ENCODE data around the gene KRTAP10-7. TPM values are rescaled to one million over a fixed set of nuclear protein-coding genes. Genes with fewer than 3 reads are reported as not detected.
"Not testable (repeated sequence)": the region's sequence is repeated elsewhere in the genome, so short reads cannot be mapped to it uniquely, and the experiment has no call there.

Gene KRTAP10-7
- total RNA-seq, 1 donor from 2014 or later = not detected

- Histone ChIP-seq H3K4me1 (no peaks in the 10 kb centered on the region), H3K27ac (no peak overlapping the region), H3K9me3 (no peaks in the 10 kb centered on the region), H3K36me3 (no peaks in the 10 kb centered on the region), H3K27me3 (no peaks in the 10 kb centered on the region), H3K4me3 (no peak overlapping the region)
- TF ChIP-seq CTCF (IDR thresholded peaks at IDR 0.05) = no peak
- DNase-seq = no peak
- intact Hi-C loops (cut with DNase I) = no loop called here
- ATAC-seq = no peak
These were observed 38.9 kb downstream of the KRTAP10-7 start for GRCh38 chr21:44639331-44639655.

DNA sequence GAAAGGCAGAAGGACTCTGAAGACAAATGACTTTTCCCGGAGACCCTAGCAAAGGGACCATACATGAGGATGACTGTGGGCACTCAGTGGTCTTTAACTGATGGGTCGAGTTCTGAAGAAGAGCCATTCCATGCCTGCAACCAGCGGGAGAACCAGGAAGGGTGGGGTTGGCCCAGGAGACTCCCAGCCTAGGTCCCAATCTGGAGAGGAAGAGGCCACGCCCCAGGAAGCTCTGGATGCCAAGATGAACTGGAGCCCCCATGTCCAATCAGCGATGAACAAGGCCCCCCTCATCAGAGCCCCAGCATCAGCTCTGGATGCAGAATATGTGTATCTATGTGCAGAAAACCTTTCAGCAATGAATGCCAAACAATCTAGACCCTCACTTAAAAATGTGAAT, 40.4 kb downstream of the KRTAP10-7 start:
- no peak for TF ChIP-seq CTCF (IDR thresholded peaks at IDR 0.05)
- no peak overlapping the region for H3K4me3 ChIP-seq
- intact Hi-C loops (cut with DNase I) = loop anchor here (5.0 kb wide), 1 partner anchor 213 kb away; no protein-coding TSS in a partner anchor
- H3K27ac ChIP-seq = no peak overlapping the region
- H3K9me3 ChIP-seq = peaks cover 9% of the 10 kb centered on the region
- no peaks in the 10 kb centered on the region for H3K4me1 ChIP-seq
- DNase-seq (no peak), ATAC-seq (no peak)
- H3K36me3 ChIP-seq = no peaks in the 10 kb centered on the region
- no peaks in the 10 kb centered on the region for H3K27me3 ChIP-seq

- intact Hi-C loops (cut with DNase I) = loop anchor here (5.0 kb wide), 1 partner anchor 217 kb away; no protein-coding TSS in a partner anchor
- DNase-seq (no peak), ATAC-seq (no peak)
- H3K4me3 ChIP-seq = no peak overlapping the region
- H3K36me3 ChIP-seq = no peaks in the 10 kb centered on the region
- H3K27ac ChIP-seq = no peak overlapping the region
- no peaks in the 10 kb centered on the region for H3K27me3 ChIP-seq
- no peaks in the 10 kb centered on the region for H3K4me1 ChIP-seq
- no peak for TF ChIP-seq CTCF (IDR thresholded peaks at IDR 0.05)
- peaks cover 9% of the 10 kb centered on the region for H3K9me3 ChIP-seq
These were observed 43.4 kb downstream of the KRTAP10-7 start for GRCh38 chr21:44643741-44644310.

DNA sequence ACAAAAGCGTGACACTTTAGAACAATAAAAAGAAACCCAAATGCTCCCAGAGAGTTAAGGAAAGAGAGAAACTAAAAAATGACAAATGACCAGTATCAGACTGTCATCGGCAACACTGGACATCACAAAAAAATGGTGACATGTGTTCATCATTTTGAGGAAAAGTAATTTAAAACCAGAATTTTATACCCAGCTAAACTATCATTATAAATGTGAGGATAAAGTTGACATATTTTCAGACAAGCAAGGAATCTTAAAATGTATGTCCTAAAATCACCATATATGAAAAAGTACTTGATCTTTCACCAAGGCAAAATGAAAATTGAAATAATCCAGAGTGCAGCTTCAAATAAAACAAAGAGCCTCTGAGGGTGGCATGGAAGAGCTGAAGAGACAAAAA, 44.5 kb downstream of the KRTAP10-7 start:
- Histone ChIP-seq H3K27ac (no peak overlapping the region), H3K4me1 (no peaks in the 10 kb centered on the region), H3K27me3 (no peaks in the 10 kb centered on the region), H3K9me3 (peaks cover 9% of the 10 kb centered on the region), H3K4me3 (no peak overlapping the region), H3K36me3 (no peaks in the 10 kb centered on the region)
- intact Hi-C loops (cut with DNase I) = loop anchor here (5.0 kb wide), 1 partner anchor 218 kb away; no protein-coding TSS in a partner anchor
- TF ChIP-seq CTCF (IDR thresholded peaks at IDR 0.05) = no peak
- DNase-seq (no peak), ATAC-seq (no peak)

DNA sequence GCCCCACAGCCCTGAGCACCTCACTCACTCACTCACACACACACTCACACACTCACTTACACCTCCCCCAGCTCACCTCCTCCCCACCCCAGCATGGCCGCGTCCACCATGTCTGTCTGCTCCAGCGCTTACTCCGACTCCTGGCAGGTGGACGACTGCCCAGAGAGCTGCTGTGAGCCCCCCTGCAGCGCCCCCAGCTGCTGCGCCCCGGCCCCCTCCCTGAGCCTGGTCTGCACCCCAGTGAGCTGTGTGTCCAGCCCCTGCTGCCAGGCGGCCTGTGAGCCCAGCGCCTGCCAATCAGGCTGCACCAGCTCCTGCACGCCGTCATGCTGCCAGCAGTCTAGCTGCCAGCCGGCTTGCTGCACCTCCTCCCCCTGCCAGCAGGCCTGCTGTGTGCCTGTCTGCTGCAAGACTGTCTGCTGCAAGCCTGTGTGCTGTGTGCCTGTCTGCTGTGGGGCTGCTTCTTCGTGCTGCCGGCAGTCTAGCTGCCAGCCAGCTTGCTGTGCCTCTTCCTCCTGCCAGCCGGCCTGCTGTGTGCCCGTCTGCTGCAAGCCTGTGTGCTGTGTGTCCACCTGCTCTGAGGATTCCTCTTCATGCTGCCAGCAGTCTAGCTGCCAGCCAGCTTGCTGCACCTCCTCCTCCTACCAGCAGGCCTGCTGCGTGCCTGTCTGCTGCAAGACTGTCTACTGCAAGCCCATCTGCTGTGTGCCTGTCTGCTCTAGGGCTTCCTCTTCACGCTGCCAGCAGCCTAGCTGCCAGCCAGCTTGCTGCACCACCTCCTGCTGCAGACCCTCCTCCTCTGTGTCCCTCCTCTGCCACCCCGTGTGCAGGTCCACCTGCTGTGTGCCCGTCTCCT, 46.2 kb downstream of the KRTAP10-7 start, which contains the start of gene KRTAP10-11:
Gene KRTAP10-11 (plus strand): TSS at position 49 of the 856 bp plus-strand sequence. CDS start 45 bp downstream, at position 94.
- intact Hi-C loops (cut with DNase I) = not testable (repeated sequence)
- peak; percentile 48 for DNase-seq

GRCh38 chr21:44647222-44647552, 46.8 kb downstream of the KRTAP10-7 start:
- intact Hi-C loops (cut with DNase I) = no loop called here
- DNase-seq = no peak
- ATAC-seq = no peak

More for the DNA sequence above, 46.2 kb downstream of the KRTAP10-7 start, which contains the start of gene KRTAP10-11:
- H3K9me3 ChIP-seq, H3K27me3 ChIP-seq, ATAC-seq, H3K36me3 ChIP-seq, H3K4me1 ChIP-seq, H3K4me3 ChIP-seq, H3K27ac ChIP-seq: not testable (repeated sequence)

More at GRCh38 chr21:44647222-44647552, 46.8 kb downstream of the KRTAP10-7 start:
- Histone ChIP-seq H3K36me3 (no peaks in the 10 kb centered on the region), H3K4me3 (no peak overlapping the region), H3K27me3 (no peaks in the 10 kb centered on the region), H3K27ac (no peak overlapping the region), H3K9me3 (peaks cover 9% of the 10 kb centered on the region), H3K4me1 (no peaks in the 10 kb centered on the region)
- no peak for TF ChIP-seq CTCF (IDR thresholded peaks at IDR 0.05)

All from upper lobe of right lung (tissue), 1 donor.